Neural progenitor cell (in vitro differentiated cells): ENCODE data around the gene GALR2. TPM values are rescaled to one million over a fixed set of nuclear protein-coding genes. Genes with fewer than 3 reads are reported as not detected.

Source experiments
- DNase-seq: peaks from one replicate; pipeline ENCODE4 v3.0.0-alpha.2; 2016; ENCODE audit warnings: low spot score
- H2AFZ ChIP-seq: fragments of 200-600 bp; sonication (generic); replicated peaks from 2 replicates; pipeline ENCODE4 v1.6.1; 2016; ENCODE audit warnings: antibody characterized with exemption
- H3F3A ChIP-seq: fragments of 200-600 bp; sonication (generic); 2 replicates; pipeline ENCODE4 v1.6.1; 2016; ENCODE audit warnings: antibody characterized with exemption, low read depth
- H3K27ac ChIP-seq: fragments of 200-600 bp; sonication (generic); 2 replicates; pipeline ENCODE4 v1.5.1; 2016; ENCODE audit warnings: mild to moderate bottlenecking
- H3K27me3 ChIP-seq: fragments of 200-600 bp; sonication (generic); 2 replicates; pipeline ENCODE4 v1.6.1; 2016; ENCODE audit warnings: mild to moderate bottlenecking, moderate library complexity
- H3K36me3 ChIP-seq: fragments of 200-600 bp; sonication (generic); 2 replicates; pipeline ENCODE4 v1.5.1; 2016
- H3K4me1 ChIP-seq: fragments of 200-600 bp; sonication (generic); 2 replicates; pipeline ENCODE4 v1.6.1; 2016; ENCODE audit warnings: mixed run types
- H3K4me2 ChIP-seq: fragments of 200-600 bp; sonication (generic); 2 replicates; pipeline ENCODE4 v1.6.1; 2016
- H3K4me3 ChIP-seq: fragments of 200-600 bp; sonication (generic); 2 replicates; pipeline ENCODE4 v1.5.1; 2016
- H3K79me2 ChIP-seq: fragments of 200-600 bp; sonication (generic); 2 replicates; pipeline ENCODE4 v1.6.1; 2016; ENCODE audit warnings: low read depth
- H3K9ac ChIP-seq: fragments of 200-600 bp; sonication (generic); 2 replicates; pipeline ENCODE4 v1.6.1; 2016
- H3K9me3 ChIP-seq: fragments of 200-600 bp; sonication (generic); 2 replicates; pipeline ENCODE4 v1.5.1; 2016; ENCODE audit warnings: low read depth
- H4K20me1 ChIP-seq: fragments of 200-600 bp; sonication (generic); 2 replicates; pipeline ENCODE4 v1.6.1; 2016; ENCODE audit warnings: low read depth
- H3K27ac Mint-ChIP-seq: 3 replicates; pipeline ENCODE4 v1.8.0; 2021; ENCODE audit warnings: mixed read lengths
- H3K27me3 Mint-ChIP-seq: 2 replicates; pipeline ENCODE4 v1.8.0; 2022; ENCODE audit warnings: low read depth, mild to moderate bottlenecking, inconsistent platforms, moderate library complexity, mixed read lengths; ENCODE audit not compliant: insufficient read depth
- H3K36me3 Mint-ChIP-seq: 3 replicates; pipeline ENCODE4 v1.8.0; 2021; ENCODE audit warnings: mixed read lengths
- H3K4me1 Mint-ChIP-seq: 3 replicates; pipeline ENCODE4 v1.8.0; 2021; ENCODE audit warnings: mixed read lengths
- H3K4me3 Mint-ChIP-seq: 3 replicates; pipeline ENCODE4 v1.8.0; 2021; ENCODE audit warnings: mild to moderate bottlenecking, moderate library complexity, mixed read lengths
- H3K9me3 Mint-ChIP-seq: 3 replicates; pipeline ENCODE4 v1.8.0; 2020; ENCODE audit warnings: mixed read lengths
- CTCF ChIP-seq: fragments of 200-600 bp; sonication (generic); IDR thresholded peaks from 2 replicates; pipeline ENCODE4 v1.5.1; 2017; ENCODE audit warnings: antibody characterized with exemption, mild to moderate bottlenecking
- EZH2 ChIP-seq: fragments of 200-600 bp; sonication (generic); IDR thresholded peaks from 2 replicates; pipeline ENCODE4 v1.6.1; 2017; ENCODE audit warnings: antibody characterized with exemption, mild to moderate bottlenecking, moderate library complexity
- EZH2phosphoT487 ChIP-seq: fragments of 200-600 bp; sonication (generic); IDR thresholded peaks from 2 replicates; pipeline ENCODE4 v1.6.1; 2017; ENCODE audit warnings: antibody characterized with exemption
- total RNA-seq: library from RNA; depleted of rRNA; stranded (reverse); fragments of >200 nt; gene quantifications from 2 replicates; pipeline ENCODE4 v1.2.3, GENCODE V29; 2015; ENCODE audit warnings: low replicate concordance

The GALR2 gene
- total RNA-seq, 1 donor from 2014 or later, result not detected

GRCh38 chr17:76085731-76086366 is 11.3 kb downstream of the GALR2 start:
- H3K4me2 ChIP-seq, result no peak overlapping the region
- DNase-seq, result no peak
- H3K27me3 ChIP-seq, result no peaks in the 10 kb centered on the region
- H2AFZ ChIP-seq, result no peak overlapping the region
- H3K4me3 ChIP-seq, result no peak overlapping the region
- no peak overlapping the region for H3K27ac ChIP-seq
- no peaks in the 10 kb centered on the region for H3K9me3 Mint-ChIP-seq
- H3K36me3 ChIP-seq, result no peaks in the 10 kb centered on the region
- no peaks in the 10 kb centered on the region for H3K4me1 ChIP-seq
- H3K36me3 Mint-ChIP-seq, result peaks cover 10% of the 10 kb centered on the region
- no peaks in the 10 kb centered on the region for H3K9me3 ChIP-seq
- H3K79me2 ChIP-seq, result no peaks in the 10 kb centered on the region
- H3K27ac Mint-ChIP-seq, result no peak overlapping the region
- H3K4me1 Mint-ChIP-seq, result peaks cover 6% of the 10 kb centered on the region
- no peak overlapping the region for H3K9ac ChIP-seq
- H3K27me3 Mint-ChIP-seq, result peaks cover 10% of the 10 kb centered on the region
- H4K20me1 ChIP-seq, result peaks cover 2% of the 10 kb centered on the region
- TF ChIP-seq EZH2phosphoT487, result no peak
- TF ChIP-seq CTCF, result no peak
- TF ChIP-seq EZH2, result no peak
- no peak overlapping the region for H3K4me3 Mint-ChIP-seq
- peaks cover 8% of the 10 kb centered on the region for H3F3A ChIP-seq

GRCh38 chr17:76086384-76086783 is 11.8 kb downstream of the GALR2 start:
- Histone ChIP-seq H3K79me2 (no peaks in the 10 kb centered on the region), H2AFZ (no peak overlapping the region), H3K4me1 (no peaks in the 10 kb centered on the region), H3K9me3 (no peaks in the 10 kb centered on the region), H3K36me3 (no peaks in the 10 kb centered on the region), H3K27me3 (no peaks in the 10 kb centered on the region), H3K9ac (no peak overlapping the region), H3K27ac (no peak overlapping the region), H3K4me2 (no peak overlapping the region), H3F3A (peaks cover 5% of the 10 kb centered on the region), H3K4me3 (no peak overlapping the region), H4K20me1 (peaks cover 2% of the 10 kb centered on the region)
- no peak overlapping the region for H3K4me3 Mint-ChIP-seq
- H3K36me3 Mint-ChIP-seq, result peaks cover 10% of the 10 kb centered on the region
- peaks cover 4% of the 10 kb centered on the region for H3K4me1 Mint-ChIP-seq
- no peak overlapping the region for H3K27ac Mint-ChIP-seq
- H3K9me3 Mint-ChIP-seq, result no peaks in the 10 kb centered on the region
- H3K27me3 Mint-ChIP-seq, result peaks cover 7% of the 10 kb centered on the region
- DNase-seq, result no peak
- TF ChIP-seq EZH2, result no peak
- TF ChIP-seq EZH2phosphoT487, result no peak
- TF ChIP-seq CTCF, result no peak

GRCh38 chr17:76087531-76087930 is 12.9 kb downstream of the GALR2 start:
- no peaks in the 10 kb centered on the region for H3K27me3 ChIP-seq
- H3K4me1 ChIP-seq, result no peaks in the 10 kb centered on the region
- Mint-ChIP-seq H3K4me3 (no peak overlapping the region), H3K9me3 (no peaks in the 10 kb centered on the region), H3K27ac (no peak overlapping the region), H3K4me1 (no peaks in the 10 kb centered on the region), H3K36me3 (peaks cover 14% of the 10 kb centered on the region), H3K27me3 (peaks cover 7% of the 10 kb centered on the region)
- H4K20me1 ChIP-seq, result peaks cover 2% of the 10 kb centered on the region
- no peaks in the 10 kb centered on the region for H3K36me3 ChIP-seq
- no peak overlapping the region for H2AFZ ChIP-seq
- H3K4me2 ChIP-seq, result no peak overlapping the region
- TF ChIP-seq CTCF (no peak), EZH2phosphoT487 (no peak), EZH2 (no peak)
- H3K79me2 ChIP-seq, result no peaks in the 10 kb centered on the region
- H3K9me3 ChIP-seq, result no peaks in the 10 kb centered on the region
- DNase-seq, result no peak
- no peak overlapping the region for H3K4me3 ChIP-seq
- H3K9ac ChIP-seq, result no peak overlapping the region
- H3K27ac ChIP-seq, result no peak overlapping the region
- no peaks in the 10 kb centered on the region for H3F3A ChIP-seq
